H9 (cell line): ENCODE data around the gene SPTBN1. TPM values are rescaled to one million over a fixed set of nuclear protein-coding genes. Genes with fewer than 3 reads are reported as not detected.
A peak's percentile ranks its signal among the peaks of the same experiment; 100 is the strongest.

Experiments used
- DNase-seq: peaks from one replicate; pipeline ENCODE4 v3.0.0-alpha.2; 2017
- H2AFZ ChIP-seq: one replicate; pipeline ENCODE4 v1.6.1; 2013; ENCODE audit warnings: mild to moderate bottlenecking, low read length, control low read depth, moderate library complexity
- H2AK5ac ChIP-seq: 2 replicates; pipeline ENCODE4 v1.6.1; 2013; ENCODE audit warnings: low read length, control low read depth, mixed read lengths; ENCODE audit not compliant: insufficient read length
- H2BK120ac ChIP-seq: one replicate; pipeline ENCODE4 v1.6.1; 2013; ENCODE audit warnings: low read depth, mild to moderate bottlenecking, low read length, control low read depth, inconsistent platforms; ENCODE audit not compliant: poor library complexity, severe bottlenecking
- H2BK12ac ChIP-seq: 2 replicates; pipeline ENCODE4 v1.6.1; 2013; ENCODE audit warnings: low read length, control low read depth, mixed read lengths, low read depth; ENCODE audit not compliant: insufficient read length
- H2BK15ac ChIP-seq: 2 replicates; pipeline ENCODE4 v1.6.1; 2013; ENCODE audit warnings: low read depth, low read length, control low read depth
- H2BK20ac ChIP-seq: one replicate; pipeline ENCODE4 v1.6.1; 2013; ENCODE audit warnings: low read depth, mild to moderate bottlenecking, low read length, control low read depth, inconsistent platforms; ENCODE audit not compliant: poor library complexity, severe bottlenecking
- H2BK5ac ChIP-seq: 2 replicates; pipeline ENCODE4 v1.6.1; 2013; ENCODE audit warnings: low read length, control low read depth, mixed read lengths; ENCODE audit not compliant: insufficient read length
- H3K14ac ChIP-seq: 2 replicates; pipeline ENCODE4 v1.6.1; 2013; ENCODE audit warnings: low read length, control low read depth; ENCODE audit not compliant: insufficient read depth
- H3K18ac ChIP-seq: 2 replicates; pipeline ENCODE4 v1.6.1; 2013; ENCODE audit warnings: low read depth, mild to moderate bottlenecking, mixed read lengths, low read length, control low read depth; ENCODE audit not compliant: insufficient read length
- H3K23ac ChIP-seq: 2 replicates; pipeline ENCODE4 v1.6.1; 2013; ENCODE audit warnings: low read length, control low read depth, mixed read lengths, low read depth; ENCODE audit not compliant: insufficient read length
- H3K23me2 ChIP-seq: 2 replicates; pipeline ENCODE4 v1.6.1; 2013; ENCODE audit warnings: low read depth, mild to moderate bottlenecking, mixed read lengths, low read length, control low read depth; ENCODE audit not compliant: insufficient read length, poor library complexity, severe bottlenecking
- H3K27ac ChIP-seq: 2 replicates; pipeline ENCODE4 v1.5.1; 2013; ENCODE audit warnings: low read length, control low read depth, mixed read lengths, low read depth; ENCODE audit not compliant: insufficient read length
- H3K27me3 ChIP-seq: 2 replicates; pipeline ENCODE4 v1.6.1; 2013; ENCODE audit warnings: low read length, control low read depth, inconsistent platforms; ENCODE audit not compliant: insufficient read depth
- H3K4ac ChIP-seq: 2 replicates; pipeline ENCODE4 v1.6.1; 2013; ENCODE audit warnings: low read depth, mild to moderate bottlenecking, control low read depth, inconsistent platforms, low read length, moderate library complexity
- H3K4me1 ChIP-seq: 2 replicates; pipeline ENCODE4 v1.6.1; 2013; ENCODE audit warnings: low read length, control low read depth, inconsistent platforms; ENCODE audit not compliant: insufficient read depth
- H3K4me2 ChIP-seq: 2 replicates; pipeline ENCODE4 v1.6.1; 2013; ENCODE audit warnings: low read length, control low read depth, mixed read lengths; ENCODE audit not compliant: insufficient read length, insufficient read depth
- H3K56ac ChIP-seq: 2 replicates; pipeline ENCODE4 v1.6.1; 2013; ENCODE audit warnings: low read depth, mild to moderate bottlenecking, mixed read lengths, low read length, control low read depth; ENCODE audit not compliant: insufficient read length
- H3K79me1 ChIP-seq: 2 replicates; pipeline ENCODE4 v1.6.1; 2013; ENCODE audit warnings: low read depth, mild to moderate bottlenecking, moderate library complexity, low read length, control low read depth, inconsistent platforms; ENCODE audit not compliant: insufficient read depth, poor library complexity, severe bottlenecking
- H3K79me2 ChIP-seq: 2 replicates; pipeline ENCODE4 v1.6.1; 2013; ENCODE audit warnings: low read length, control low read depth, inconsistent platforms; ENCODE audit not compliant: insufficient read depth
- H3K9ac ChIP-seq: 2 replicates; pipeline ENCODE4 v1.6.1; 2013; ENCODE audit warnings: low read length, control low read depth, mixed read lengths; ENCODE audit not compliant: insufficient read length; ENCODE audit errors: extremely low read depth
- H3K9me3 ChIP-seq: one replicate; pipeline ENCODE4 v1.6.1; 2013; ENCODE audit warnings: low read depth, low read length, inconsistent platforms; ENCODE audit not compliant: control insufficient read depth
- H3T11ph ChIP-seq: one replicate; pipeline ENCODE4 v1.6.1; 2013; ENCODE audit warnings: mild to moderate bottlenecking, low read length, control low read depth, inconsistent platforms
- H4K20me1 ChIP-seq: one replicate; pipeline ENCODE4 v1.6.1; 2013; ENCODE audit not compliant: control insufficient read depth, insufficient read length, insufficient read depth
- H4K5ac ChIP-seq: 2 replicates; pipeline ENCODE4 v1.6.1; 2013; ENCODE audit warnings: low read depth, mild to moderate bottlenecking, mixed read lengths, low read length, control low read depth; ENCODE audit not compliant: insufficient read length
- H4K8ac ChIP-seq: replicated peaks from 2 replicates; pipeline ENCODE4 v1.6.1; 2013; ENCODE audit warnings: low read length, control low read depth, mixed read lengths, low read depth; ENCODE audit not compliant: insufficient read length
- H4K91ac ChIP-seq: 2 replicates; pipeline ENCODE4 v1.6.1; 2013; ENCODE audit warnings: low read depth, mild to moderate bottlenecking, moderate library complexity, mixed read lengths, low read length, control low read depth; ENCODE audit not compliant: insufficient read length
- H3K27ac Mint-ChIP-seq, 3 experiments: 2 replicates in 2 of 3; 3 replicates in 1 of 3; pipeline ENCODE4 v1.8.0; 2020 to 2021; ENCODE audit warnings: mixed read lengths in 3 of 3, mild to moderate bottlenecking in 1 of 3, moderate library complexity in 1 of 3
- H3K27me3 Mint-ChIP-seq: 2 replicates; pipeline ENCODE4 v1.8.0; 2021; ENCODE audit warnings: low read depth, mild to moderate bottlenecking, moderate library complexity, mixed read lengths
- H3K36me3 Mint-ChIP-seq, 3 experiments: 2 replicates in 2 of 3; 3 replicates in 1 of 3; pipeline ENCODE4 v1.8.0; 2020 to 2021; ENCODE audit warnings: low read depth in 3 of 3, mixed read lengths in 3 of 3; ENCODE audit not compliant: insufficient read depth in 1 of 3
- H3K4me1 Mint-ChIP-seq, 2 experiments: 2 replicates each; pipeline ENCODE4 v1.8.0; 2020; ENCODE audit warnings: mixed read lengths in 2 of 2
- H3K4me3 Mint-ChIP-seq, 2 experiments: 2 replicates in 1 of 2; 3 replicates in 1 of 2; pipeline ENCODE4 v1.8.0; 2020 to 2021; ENCODE audit warnings: mild to moderate bottlenecking in 2 of 2, mixed read lengths in 2 of 2, moderate library complexity in 1 of 2
- H3K9me3 Mint-ChIP-seq, 2 experiments: 2 replicates in 1 of 2; 3 replicates in 1 of 2; pipeline ENCODE4 v1.8.0; 2020; ENCODE audit warnings: mild to moderate bottlenecking in 2 of 2, mixed read lengths in 2 of 2, moderate library complexity in 1 of 2
- WGBS: extraction: QIAGEN DNeasy Blood & Tissue Kit; methylation state at CpG from one replicate; pipeline ENCODE4 v1.1.7; 2013; ENCODE audit warnings: missing lambda C conversion rate, low lambda C conversion rate, mixed read lengths; ENCODE audit not compliant: insufficient read length; ENCODE audit errors: extremely low coverage; 5-methylcytosine and 5-hydroxymethylcytosine counted together
- total RNA-seq: library from RNA; stranded (reverse); gene quantifications from 2 replicates; pipeline ENCODE4 v1.2.1, GENCODE V29; 2021
- TF ChIP-seq, protein P1 (sequence below): fragments of 200-600 bp; sonication (generic); conservative IDR thresholded peaks from 3 replicates; pipeline ENCODE4 v1.8.0; 2021; ENCODE audit warnings: antibody characterized with exemption, mild to moderate bottlenecking

Gene SPTBN1
- total RNA-seq, 1 experiment from 2014 or later: 164 TPM

DNA sequence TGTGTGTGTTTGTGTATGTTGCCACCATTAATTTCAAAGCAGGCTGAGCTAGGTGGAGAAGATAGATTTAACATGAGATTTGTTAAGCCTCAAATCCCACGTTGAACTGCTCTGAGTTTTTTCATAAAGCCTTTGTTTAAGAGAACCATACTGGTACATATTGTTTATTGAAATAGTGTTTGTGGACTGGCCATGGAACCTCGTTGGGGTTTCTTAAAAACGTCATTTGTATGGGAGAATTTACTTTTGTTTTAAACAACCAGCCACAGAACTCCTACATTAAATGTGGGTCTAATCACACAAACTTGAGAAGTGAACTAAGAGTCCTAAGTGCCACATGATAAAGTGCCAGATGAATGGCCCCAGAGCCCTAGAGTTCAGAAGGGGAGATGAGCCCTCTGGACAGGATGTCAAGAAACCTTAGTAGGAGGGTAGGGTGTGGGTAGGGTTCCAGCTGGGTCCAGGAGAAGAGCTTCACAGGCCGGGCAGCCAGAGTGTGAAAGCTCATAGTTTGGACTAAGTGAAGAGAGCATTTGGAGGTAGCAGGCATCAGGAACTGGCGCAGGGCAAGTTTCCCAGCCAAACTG is 146.7 kb downstream of the SPTBN1 start:
- Histone ChIP-seq H3K27ac (no peak overlapping the region), H4K20me1 (peaks cover 8% of the 10 kb centered on the region)

More for the DNA sequence above, 146.7 kb downstream of the SPTBN1 start:
- no peaks in the 10 kb centered on the region for H3K9me3 Mint-ChIP-seq
- Histone ChIP-seq H4K5ac (no peak overlapping the region), H2BK5ac (no peak overlapping the region), H3T11ph (no peak overlapping the region), H3K9me3 (no peaks in the 10 kb centered on the region), H4K8ac (no peak overlapping the region), H3K4ac (no peak overlapping the region), H3K14ac (no peak overlapping the region), H2BK20ac (no peak overlapping the region), H3K27me3 (no peaks in the 10 kb centered on the region), H2BK15ac (no peak overlapping the region), H4K91ac (no peak overlapping the region), H2BK120ac (no peak overlapping the region), H3K79me2 (peaks cover 39% of the 10 kb centered on the region), H2BK12ac (no peak overlapping the region), H3K4me2 (no peak overlapping the region), H3K23ac (no peak overlapping the region), H3K23me2 (peaks cover 2% of the 10 kb centered on the region), H3K56ac (no peak overlapping the region), H3K18ac (no peak overlapping the region), H2AK5ac (no peak overlapping the region), H3K79me1 (peaks cover 6% of the 10 kb centered on the region), H3K9ac (no peak overlapping the region), H2AFZ (no peak overlapping the region), H3K4me1 (peaks cover 9% of the 10 kb centered on the region; the same call in 1 of the 2 replicates)
- H3K27ac Mint-ChIP-seq: peak overlapping the region in 2 of 3 experiments; percentile 41 to 76; a peak in 4 of 7 replicates
- H3K27me3 Mint-ChIP-seq: no peaks in the 10 kb centered on the region
- H3K4me1 Mint-ChIP-seq: peaks cover 45 to 56% of the 10 kb centered on the region in 2 experiments
- WGBS: no CpG with 5 or more reads among the region's 5 CpGs
- no peak for DNase-seq
- peaks cover 24 to 37% (median 25%) of the 10 kb centered on the region in 3 experiments; a peak in 6 of 7 replicates for H3K36me3 Mint-ChIP-seq
- H3K4me3 Mint-ChIP-seq: no peak overlapping the region
- TF ChIP-seq, protein P1, sequence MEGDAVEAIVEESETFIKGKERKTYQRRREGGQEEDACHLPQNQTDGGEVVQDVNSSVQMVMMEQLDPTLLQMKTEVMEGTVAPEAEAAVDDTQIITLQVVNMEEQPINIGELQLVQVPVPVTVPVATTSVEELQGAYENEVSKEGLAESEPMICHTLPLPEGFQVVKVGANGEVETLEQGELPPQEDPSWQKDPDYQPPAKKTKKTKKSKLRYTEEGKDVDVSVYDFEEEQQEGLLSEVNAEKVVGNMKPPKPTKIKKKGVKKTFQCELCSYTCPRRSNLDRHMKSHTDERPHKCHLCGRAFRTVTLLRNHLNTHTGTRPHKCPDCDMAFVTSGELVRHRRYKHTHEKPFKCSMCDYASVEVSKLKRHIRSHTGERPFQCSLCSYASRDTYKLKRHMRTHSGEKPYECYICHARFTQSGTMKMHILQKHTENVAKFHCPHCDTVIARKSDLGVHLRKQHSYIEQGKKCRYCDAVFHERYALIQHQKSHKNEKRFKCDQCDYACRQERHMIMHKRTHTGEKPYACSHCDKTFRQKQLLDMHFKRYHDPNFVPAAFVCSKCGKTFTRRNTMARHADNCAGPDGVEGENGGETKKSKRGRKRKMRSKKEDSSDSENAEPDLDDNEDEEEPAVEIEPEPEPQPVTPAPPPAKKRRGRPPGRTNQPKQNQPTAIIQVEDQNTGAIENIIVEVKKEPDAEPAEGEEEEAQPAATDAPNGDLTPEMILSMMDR: no peak
